GM13977 (cell line): ENCODE data around the gene GABARAPL1.
A peak's percentile ranks its signal among the peaks of the same experiment; 100 is the strongest.

Source experiments
- DNase-seq: peaks from one replicate; pipeline ENCODE4 v3.0.0; 2012; ENCODE audit warnings: low spot score
- CTCF ChIP-seq: IDR thresholded peaks from 2 replicates; pipeline ENCODE4 v1.5.1; 2012; ENCODE audit warnings: mild to moderate bottlenecking, control low read depth; ENCODE audit not compliant: insufficient read depth; ENCODE audit errors: extremely low read depth, missing control alignments
- in situ Hi-C: fragments of 300-500 bp; cut with MboI; formaldehyde crosslinking; loops from one replicate; pipeline ENCODE4 v1.12.0; 2022; ENCODE audit warnings: low sequenced_read_pairs, low pct_unique_long_range_greater_than_20kb, mixed read lengths, inconsistent platforms; ENCODE audit not compliant: unreplicated experiment

Gene GABARAPL1

GRCh38 chr12:10211101-10211939, 1.4 kb upstream of the GABARAPL1 start:
- in situ Hi-C loops = no loop called here
- TF ChIP-seq CTCF = no peak
- no peak for DNase-seq

- in situ Hi-C loops = no loop called here
- no peak for TF ChIP-seq CTCF
- peak; percentile 70 for DNase-seq
Observed at GRCh38 chr12:10211940-10212738, 538 bp upstream of the GABARAPL1 start.

- DNase-seq = peak; percentile 74
Observed at GRCh38 chr12:10213168-10214135, 775 bp downstream of the GABARAPL1 start.

GRCh38 chr12:10214136-10214894, 1.6 kb downstream of the GABARAPL1 start:
- DNase-seq = no peak
- no peak for TF ChIP-seq CTCF
- in situ Hi-C loops = no loop called here

More at GRCh38 chr12:10213168-10214135, 775 bp downstream of the GABARAPL1 start:
- TF ChIP-seq CTCF = no peak
- in situ Hi-C loops = no loop called here

GRCh38 chr12:10214895-10215267, 2.2 kb downstream of the GABARAPL1 start:
- in situ Hi-C loops = no loop called here
- DNase-seq = no peak
- TF ChIP-seq CTCF = no peak
